Activated B cell treated with CpG ODN at 0.5 μM for 24 hours (primary cell): ENCODE measurements around the gene PPTC7. TPM values are rescaled to one million over a fixed set of nuclear protein-coding genes. Genes with fewer than 3 reads are reported as not detected.

Experiments used
- ATAC-seq: fragments of 200-7000 bp; cut with Tn5 transposase; one replicate; pipeline ENCODE4 v1.10.0; 2021; ENCODE audit warnings: low read depth, mild to moderate bottlenecking, moderate library complexity
- CTCF ChIA-PET: fragments of 350-600 bp; sonication (Branson Sonifier 250); formaldehyde crosslinking; loops from one replicate; lab custom pipeline; 2021; ENCODE audit warnings: antibody characterized with exemption; lab: Charles Lee
- POLR2A ChIA-PET: fragments of 350-600 bp; sonication (Branson Sonifier 250); formaldehyde crosslinking; loops from one replicate; lab custom pipeline; 2021; ENCODE audit warnings: antibody characterized with exemption; lab: Charles Lee
- DNase-seq: peaks from one replicate; pipeline ENCODE4 v3.0.0; 2022
- H3K27ac Mint-ChIP-seq: one replicate; pipeline ENCODE4 v1.8.0; 2020; ENCODE audit warnings: mixed read lengths
- H3K27me3 Mint-ChIP-seq: one replicate; pipeline ENCODE4 v1.8.0; 2021; ENCODE audit warnings: mixed read lengths
- H3K36me3 Mint-ChIP-seq: one replicate; pipeline ENCODE4 v1.8.0; 2021; ENCODE audit warnings: low read depth, mixed read lengths
- H3K4me1 Mint-ChIP-seq: one replicate; pipeline ENCODE4 v1.8.0; 2021; ENCODE audit warnings: mixed read lengths
- H3K4me3 Mint-ChIP-seq: one replicate; pipeline ENCODE4 v1.8.0; 2020; ENCODE audit warnings: mild to moderate bottlenecking, mixed read lengths
- H3K9me3 Mint-ChIP-seq: one replicate; pipeline ENCODE4 v1.8.0; 2020; ENCODE audit warnings: mixed read lengths
- CTCF ChIP-seq: fragments of 200-600 bp; IDR thresholded peaks from one replicate; pipeline ENCODE4 v1.8.0; 2022; ENCODE audit warnings: antibody characterized with exemption, mild to moderate bottlenecking
- intact Hi-C: fragments of 100-400 bp; cut with micrococcal nuclease; formaldehyde crosslinking; loops from one replicate; pipeline ENCODE4 v1.15.1; 2024
- total RNA-seq: library from RNA; stranded (reverse); gene quantifications from 2 replicates; pipeline ENCODE4 v1.2.3, GENCODE V29; 2022

PPTC7 gene
- total RNA-seq, 1 donor from 2014 or later: 40.8 TPM

DNA sequence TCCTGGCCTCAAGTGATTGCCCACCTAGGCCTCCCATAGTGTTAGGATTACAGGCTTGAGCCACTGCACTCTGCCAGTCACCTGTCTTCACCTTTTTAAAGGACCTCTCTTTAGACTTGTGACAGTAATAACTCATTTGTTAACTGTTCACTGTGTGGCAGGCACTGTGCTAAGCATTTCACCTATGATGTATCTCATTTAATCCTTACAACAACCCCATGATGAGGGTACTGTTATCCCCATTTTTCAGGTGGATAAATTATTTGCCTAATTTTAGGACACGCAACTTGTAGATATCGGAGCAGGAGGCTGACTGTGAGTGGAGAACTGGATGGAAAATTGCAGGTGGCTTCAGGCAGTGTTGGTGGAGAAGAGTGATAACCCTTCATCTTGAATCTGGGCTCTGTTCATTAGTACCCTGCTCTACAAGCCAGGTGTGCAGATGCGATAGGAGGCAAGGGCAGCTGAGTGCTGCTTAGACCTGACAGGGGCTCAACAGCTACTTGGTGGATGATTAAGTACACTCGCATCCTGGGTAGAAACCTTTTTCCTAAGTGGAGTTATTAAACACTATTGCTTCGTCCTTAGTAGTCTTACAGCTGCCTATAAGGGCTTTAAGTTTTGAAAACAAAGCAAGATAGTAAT, 33.5 kb upstream of the PPTC7 start:
- intact Hi-C loops: no loop called here
- Mint-ChIP-seq H3K36me3 (peaks cover 2% of the 10 kb centered on the region), H3K9me3 (no peaks in the 10 kb centered on the region), H3K4me3 (no peak overlapping the region), H3K27ac (peak overlapping the region; percentile 94), H3K27me3 (no peaks in the 10 kb centered on the region), H3K4me1 (peaks cover 62% of the 10 kb centered on the region)
- TF ChIP-seq CTCF: no peak
- no peak for ATAC-seq
- CTCF ChIA-PET: interaction anchor here (1.0 to 4.7 kb wide), 6 partner anchors 12 to 272 kb away, joined by 3 to 23 read pairs (median 4); partner anchors contain the start of gene ARPC3
- POLR2A ChIA-PET: interaction anchor here (0.5 to 1.7 kb wide), 10 partner anchors 11 to 604 kb away, joined by 3 to 15 read pairs (median 3); partner anchors contain the start of gene PPP1CC
- DNase-seq: no peak

DNA sequence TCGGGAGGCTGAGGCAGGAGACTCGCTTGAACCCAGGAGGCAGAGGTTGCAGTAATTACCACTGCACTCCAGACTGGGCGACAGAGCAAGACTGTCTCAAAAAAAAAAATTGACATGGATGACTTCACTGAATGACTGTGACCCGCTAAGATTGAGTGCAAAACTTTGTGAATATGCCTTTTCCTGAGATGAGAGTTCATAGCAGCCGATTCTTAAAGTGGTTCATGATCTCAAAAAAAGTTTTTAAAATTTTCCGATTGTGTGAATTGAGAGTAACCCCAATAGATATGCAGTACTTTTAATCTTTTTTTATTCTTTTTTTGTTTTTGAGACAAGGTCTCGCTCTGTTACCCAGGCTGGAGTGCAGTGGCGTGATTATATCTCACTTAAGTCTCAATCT, 32.1 kb upstream of the PPTC7 start:
- ChIA-PET CTCF (interaction anchor here (1.0 to 3.1 kb wide), 8 partner anchors 9 to 165 kb away, joined by 3 to 23 read pairs (median 4); partner anchors contain the start of genes ARPC3 and HVCN1), POLR2A (interaction anchor here (0.6 to 2.1 kb wide), 12 partner anchors 10 to 159 kb away, joined by 3 to 15 read pairs (median 5); partner anchors contain the start of gene FAM216A)
- peaks cover 57% of the 10 kb centered on the region for H3K4me1 Mint-ChIP-seq

GRCh38 chr12:110613771-110614684, 30.9 kb upstream of the PPTC7 start, which contains the start of gene TCTN1:
TSS of gene TCTN1 (plus strand) at chr12:110614129. CDS start at chr12:110614183, 54 bp downstream.
- H3K27ac Mint-ChIP-seq: peak within 1 kb of the TSS; percentile 94
- peak within 1 kb of the TSS; percentile 89 for H3K4me3 Mint-ChIP-seq
- peak; percentile 98 for ATAC-seq
- H3K9me3 Mint-ChIP-seq: no peaks in the 10 kb centered on the region
- intact Hi-C loops: loop anchor here (1.0 to 5.0 kb wide), 3 partner anchors 9 to 33 kb away; partner anchors contain the start of gene PPTC7
- H3K4me1 Mint-ChIP-seq: peaks cover 57% of the 10 kb centered on the region
- no peaks in the 10 kb centered on the region for H3K27me3 Mint-ChIP-seq
- no peak for TF ChIP-seq CTCF
- POLR2A ChIA-PET: interaction anchor here (0.6 to 2.1 kb wide), 34 partner anchors 9 to 601 kb away, joined by 3 to 29 read pairs (median 6); partner anchors contain the start of genes ARPC3, HVCN1, PPP1CC and RAD9B
- H3K36me3 Mint-ChIP-seq: peaks cover 2% of the 10 kb centered on the region
- CTCF ChIA-PET: interaction anchor here (1.8 to 3.1 kb wide), 2 partner anchors 13 to 84 kb away, joined by 7 to 23 read pairs; no protein-coding TSS in a partner anchor
- peak; percentile 95 for DNase-seq

More for the DNA sequence above, 32.1 kb upstream of the PPTC7 start:
- no peak for TF ChIP-seq CTCF
- ATAC-seq: no peak
- intact Hi-C loops: no loop called here
- no peaks in the 10 kb centered on the region for H3K27me3 Mint-ChIP-seq
- H3K27ac Mint-ChIP-seq: peak overlapping the region; percentile 94
- DNase-seq: no peak
- H3K36me3 Mint-ChIP-seq: peaks cover 2% of the 10 kb centered on the region
- peak overlapping the region; percentile 89 for H3K4me3 Mint-ChIP-seq
- H3K9me3 Mint-ChIP-seq: no peaks in the 10 kb centered on the region

DNA sequence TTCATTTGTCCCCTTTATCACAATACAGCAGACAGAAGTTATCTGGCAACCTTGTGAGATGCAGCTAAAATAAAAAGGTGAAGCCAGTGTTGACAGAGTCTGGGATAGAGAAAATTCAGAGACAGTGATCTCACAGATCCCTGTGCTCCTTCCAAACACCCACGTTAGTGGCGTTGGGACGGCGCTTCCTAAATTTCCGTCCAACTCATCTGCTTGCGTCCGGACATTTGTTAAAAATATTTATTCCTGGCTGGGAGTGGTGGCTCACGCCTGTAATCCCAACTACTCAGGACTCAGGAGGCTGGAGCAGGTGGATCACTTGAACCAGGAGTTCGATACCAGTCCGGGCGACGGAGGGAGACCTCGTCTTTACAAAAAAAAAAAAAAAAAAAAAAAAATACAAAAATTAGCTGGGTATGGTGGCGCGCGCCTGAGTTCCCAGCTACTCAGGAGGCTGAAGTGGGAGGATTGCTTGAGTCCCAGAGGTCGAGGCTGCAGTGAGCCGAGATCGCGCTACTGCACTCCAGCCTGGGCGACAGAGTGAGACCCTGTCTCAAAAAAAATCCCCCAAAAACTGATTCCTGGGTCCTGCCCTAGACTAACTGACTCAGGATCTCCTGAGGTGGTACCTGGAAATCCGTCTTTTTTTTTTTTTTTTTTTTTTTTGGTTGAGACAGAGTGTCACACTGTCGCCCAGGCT, 30.1 kb upstream of the PPTC7 start:
- H3K27ac Mint-ChIP-seq: peak overlapping the region; percentile 94
- POLR2A ChIA-PET: interaction anchor here (0.6 to 2.1 kb wide), 30 partner anchors 8 to 600 kb away, joined by 3 to 29 read pairs (median 6); partner anchors contain the start of genes ARPC3, HVCN1, RAD9B and VPS29
- ATAC-seq (peak; percentile 27), DNase-seq (no peak)
- no peaks in the 10 kb centered on the region for H3K27me3 Mint-ChIP-seq
- peaks cover 65% of the 10 kb centered on the region for H3K4me1 Mint-ChIP-seq
- H3K36me3 Mint-ChIP-seq: peaks cover 2% of the 10 kb centered on the region
- CTCF ChIA-PET: interaction anchor here (1.8 to 3.1 kb wide), 2 partner anchors 12 to 84 kb away, joined by 7 to 23 read pairs; no protein-coding TSS in a partner anchor
- no peaks in the 10 kb centered on the region for H3K9me3 Mint-ChIP-seq
- intact Hi-C loops: loop anchor here (1.0 to 5.0 kb wide), 2 partner anchors 30 to 34 kb away; partner anchors contain the start of gene PPTC7
- H3K4me3 Mint-ChIP-seq: peak overlapping the region; percentile 89
- no peak for TF ChIP-seq CTCF
